NCI-H446 (cell line): Measurements from ENCODE around the gene KCNJ3.
"Not testable (repeated sequence)": the region's sequence is repeated elsewhere in the genome, so short reads cannot be mapped to it uniquely, and the experiment has no call there.

Source experiments
- DNase-seq, 2 experiments: peaks; one replicate each; lab custom pipeline; 2025; lab: John Stamatoyannopoulos, UW

The KCNJ3 gene

GRCh38 chr2:154844513-154844912 is 146.0 kb downstream of the KCNJ3 start:
- DNase-seq: no peak

- DNase-seq: peak in 1 of 2 experiments; percentile 35
Observed at GRCh38 chr2:154846842-154847241, 148.3 kb downstream of the KCNJ3 start.

GRCh38 chr2:154849482-154849881 is 151.0 kb downstream of the KCNJ3 start:
- no peak for DNase-seq

GRCh38 chr2:154850532-154850931 is 152.0 kb downstream of the KCNJ3 start:
- no peak for DNase-seq

- no peak for DNase-seq
Observed at GRCh38 chr2:154855138-154855537, 156.6 kb downstream of the KCNJ3 start.

GRCh38 chr2:154867151-154867550 is 168.7 kb downstream of the KCNJ3 start:
- not testable (repeated sequence) for DNase-seq

- no peak for DNase-seq
Observed at GRCh38 chr2:154875999-154876398, 177.5 kb downstream of the KCNJ3 start.

GRCh38 chr2:154882725-154883124 is 184.2 kb downstream of the KCNJ3 start:
- no peak for DNase-seq

GRCh38 chr2:154886316-154886715 is 187.8 kb downstream of the KCNJ3 start:
- no peak for DNase-seq

GRCh38 chr2:154898269-154898668 is 199.8 kb downstream of the KCNJ3 start:
- no peak for DNase-seq

GRCh38 chr2:154901063-154901462 is 202.6 kb downstream of the KCNJ3 start:
- no peak for DNase-seq
